Choroid plexus epithelial cell (primary cell): Measurements from ENCODE around the gene PRRT3.

ENCODE experiments used
- DNase-seq: peaks from one replicate; pipeline ENCODE4 v3.0.0-alpha.2; 2010; ENCODE audit warnings: low read depth
- H3K4me3 ChIP-seq: 2 replicates; pipeline ENCODE4 v1.5.1; 2011; ENCODE audit warnings: low read depth, mild to moderate bottlenecking, control low read depth, low read length, moderate library complexity
- CTCF ChIP-seq: conservative IDR thresholded peaks from 2 replicates; pipeline ENCODE4 v1.5.1; 2011; ENCODE audit warnings: low read depth, mild to moderate bottlenecking, control low read depth, inconsistent platforms, low read length, moderate library complexity

Gene PRRT3

GRCh38 chr3:9913601-9914000, 38.6 kb downstream of the PRRT3 start:
- no peak for DNase-seq
- no peak overlapping the region for H3K4me3 ChIP-seq
- no peak for TF ChIP-seq CTCF

- peak; percentile 75 for DNase-seq
Observed at GRCh38 chr3:9912294-9912935, 39.8 kb downstream of the PRRT3 start.

GRCh38 chr3:9911863-9912262, 40.3 kb downstream of the PRRT3 start:
- H3K4me3 ChIP-seq: no peak overlapping the region
- DNase-seq: peak; percentile 77
- TF ChIP-seq CTCF: no peak

More at GRCh38 chr3:9912294-9912935, 39.8 kb downstream of the PRRT3 start:
- no peak for TF ChIP-seq CTCF
- no peak overlapping the region for H3K4me3 ChIP-seq

GRCh38 chr3:9909221-9910013, 42.8 kb downstream of the PRRT3 start:
- no peak overlapping the region for H3K4me3 ChIP-seq
- no peak for DNase-seq
- no peak for TF ChIP-seq CTCF

- no peak for TF ChIP-seq CTCF
- H3K4me3 ChIP-seq: no peak overlapping the region
- DNase-seq: no peak
Observed at GRCh38 chr3:9908286-9908685, 43.9 kb downstream of the PRRT3 start.

- no peak for DNase-seq
- TF ChIP-seq CTCF: no peak
- H3K4me3 ChIP-seq: no peak overlapping the region
Observed at GRCh38 chr3:9906480-9906879, 45.7 kb downstream of the PRRT3 start.
